Sigmoid colon (tissue), 4 donors: ENCODE data around the gene MACROD2.

Experiments
- POLR2A ChIP-seq, 2 donors: fragments of 450-650 bp; IDR thresholded peaks; one replicate each; pipeline ENCODE4 v1.6.1; 2016; ENCODE audit warnings: antibody characterized with exemption in 2 of 2, mild to moderate bottlenecking in 2 of 2, moderate library complexity in 2 of 2
- POLR2AphosphoS5 ChIP-seq, 4 donors: sonication (generic); formaldehyde crosslinking; IDR thresholded peaks; one replicate each; pipeline ENCODE4 v1.6.1; 2017; ENCODE audit warnings: antibody characterized with exemption in 4 of 4

DNA sequence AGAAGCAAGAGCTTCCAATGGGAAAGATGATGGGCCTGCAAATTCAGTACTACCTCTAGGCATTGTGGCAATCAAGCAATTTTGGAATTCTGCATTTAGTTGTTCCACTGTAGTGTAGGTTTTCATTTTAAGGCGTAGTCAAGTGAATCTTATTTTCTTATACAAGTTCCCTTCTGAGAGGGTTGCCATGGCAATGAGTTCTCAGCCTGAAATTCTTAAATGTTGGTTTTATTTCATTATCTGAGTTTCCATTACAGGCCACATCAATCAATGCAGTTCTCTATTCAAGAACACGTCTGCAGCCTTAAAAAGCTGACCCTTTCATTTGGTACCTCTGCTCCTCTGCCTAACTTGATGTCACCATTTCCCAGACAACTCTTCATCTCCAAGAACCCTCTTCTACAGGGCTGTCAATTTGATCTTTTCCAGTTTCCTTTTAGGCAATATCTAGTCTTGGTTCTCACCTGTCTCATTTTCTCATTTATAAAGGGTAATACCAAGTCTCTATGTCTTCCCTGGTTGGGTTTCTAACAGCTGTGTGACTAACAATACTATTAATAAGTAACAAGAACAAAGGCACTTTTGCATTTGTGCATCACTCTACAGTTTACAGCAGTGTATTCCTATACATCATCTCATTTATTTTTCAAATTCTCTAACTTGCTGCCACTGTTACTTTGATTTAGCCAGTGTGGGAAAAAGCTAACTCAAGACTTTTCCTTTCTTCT lies 1240.3 kb downstream of the MACROD2 start:
- TF ChIP-seq POLR2A (IDR thresholded peaks at IDR 0.05) (no peak), POLR2AphosphoS5 (IDR thresholded peaks at IDR 0.05) (no peak)
